Vagina (tissue), 2 donors: Measurements from ENCODE around the gene METTL26.

ENCODE experiments used
- CTCF ChIP-seq, 3 experiments: fragments of 450-650 bp in 2 of 3; fragments of 200-600 bp in 1 of 3; sonication (generic) in 1 of 3; IDR thresholded peaks; one replicate each; pipeline ENCODE4 v1.5.1; 2017 to 2019; ENCODE audit warnings: antibody characterized with exemption in 3 of 3, mild to moderate bottlenecking in 2 of 3, moderate library complexity in 2 of 3
- POLR2A ChIP-seq, 2 donors: fragments of 450-650 bp; IDR thresholded peaks; one replicate each; pipeline ENCODE4 v1.6.1; 2017; ENCODE audit warnings: antibody characterized with exemption in 2 of 2, mild to moderate bottlenecking in 2 of 2, moderate library complexity in 2 of 2
- POLR2AphosphoS5 ChIP-seq, 2 donors: sonication (generic); formaldehyde crosslinking; IDR thresholded peaks; one replicate each; pipeline ENCODE4 v1.9.0; 2017; ENCODE audit warnings: antibody characterized with exemption in 2 of 2, mild to moderate bottlenecking in 2 of 2, low read depth in 1 of 2; ENCODE audit not compliant: insufficient read depth in 1 of 2

DNA sequence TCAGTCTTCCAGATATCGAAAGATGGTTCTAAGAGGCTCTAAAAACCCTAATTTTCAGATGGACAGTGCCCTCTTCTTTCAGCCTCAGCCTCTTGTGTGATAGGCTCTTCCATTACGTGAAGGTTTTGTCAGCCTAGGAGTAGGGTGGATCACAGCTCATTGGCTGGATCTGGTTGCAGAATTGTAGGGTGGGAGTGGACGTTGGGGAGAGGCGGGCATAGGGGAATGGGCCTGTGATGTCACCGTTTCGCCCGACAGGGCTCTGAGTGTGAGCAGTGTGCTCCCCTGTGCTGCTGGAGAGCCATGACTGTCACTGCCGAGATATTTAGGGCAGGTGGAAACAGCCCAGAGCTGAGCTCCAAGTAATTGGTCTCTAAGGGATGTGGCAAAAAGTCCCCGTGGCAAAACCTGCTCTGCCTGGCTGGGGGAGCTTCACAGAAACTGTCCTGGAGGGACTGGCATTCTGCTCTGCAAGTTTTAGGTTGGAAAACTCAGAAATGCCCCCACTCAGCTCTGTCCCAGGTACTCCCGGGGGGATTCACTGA, 11.5 kb downstream of the METTL26 start:
- no peak for TF ChIP-seq CTCF (IDR thresholded peaks at IDR 0.05)
- TF ChIP-seq POLR2A (IDR thresholded peaks at IDR 0.05), result no peak
- no peak for TF ChIP-seq POLR2AphosphoS5 (IDR thresholded peaks at IDR 0.05; ENCODE audit: insufficient read depth in 1 of 2, low read depth in 1 of 2)
